Neural crest cell (in vitro differentiated cells): ENCODE results near the gene CYP2C8. TPM values are rescaled to one million over a fixed set of nuclear protein-coding genes. Genes with fewer than 3 reads are reported as not detected.
"Not testable (repeated sequence)": the region's sequence is repeated elsewhere in the genome, so short reads cannot be mapped to it uniquely, and the experiment has no call there.

Experiments used
- DNase-seq: peaks from one replicate; pipeline ENCODE4 v3.0.0; 2021; ENCODE audit warnings: low read depth, mixed read lengths, low spot score
- H3K27ac Mint-ChIP-seq: one replicate; pipeline ENCODE4 v1.8.0; 2021; ENCODE audit warnings: mild to moderate bottlenecking, mixed read lengths; ENCODE audit not compliant: unreplicated experiment
- H3K27me3 Mint-ChIP-seq: 2 replicates; pipeline ENCODE4 v1.8.0; 2021; ENCODE audit warnings: low read depth, mild to moderate bottlenecking, mixed read lengths
- H3K36me3 Mint-ChIP-seq: 2 replicates; pipeline ENCODE4 v1.8.0; 2021; ENCODE audit warnings: low read depth, mild to moderate bottlenecking, mixed read lengths
- H3K4me1 Mint-ChIP-seq: 2 replicates; pipeline ENCODE4 v1.8.0; 2021; ENCODE audit warnings: mixed read lengths
- H3K4me3 Mint-ChIP-seq: one replicate; pipeline ENCODE4 v1.8.0; 2021; ENCODE audit warnings: mild to moderate bottlenecking, mixed read lengths
- H3K9me3 Mint-ChIP-seq: 2 replicates; pipeline ENCODE4 v1.8.0; 2021; ENCODE audit warnings: mixed read lengths
- CTCF ChIP-seq: fragments of 200-600 bp; sonication (generic); conservative IDR thresholded peaks from 2 replicates; pipeline ENCODE4 v1.5.0; 2021; ENCODE audit warnings: antibody characterized with exemption, mild to moderate bottlenecking
- long read RNA-seq: library from polyadenylated mRNA; unstranded; transcript quantifications from one replicate; pipeline ENCODE4 v2.0.0, GENCODE V29; 2020
- total RNA-seq: library from RNA; stranded (reverse); gene quantifications from 2 replicates; pipeline ENCODE4 v1.2.1, GENCODE V29; 2021

Gene CYP2C8
- total RNA-seq: 2.5 and 2.8 TPM in 2 replicates
- long read RNA-seq: 0 reads

DNA sequence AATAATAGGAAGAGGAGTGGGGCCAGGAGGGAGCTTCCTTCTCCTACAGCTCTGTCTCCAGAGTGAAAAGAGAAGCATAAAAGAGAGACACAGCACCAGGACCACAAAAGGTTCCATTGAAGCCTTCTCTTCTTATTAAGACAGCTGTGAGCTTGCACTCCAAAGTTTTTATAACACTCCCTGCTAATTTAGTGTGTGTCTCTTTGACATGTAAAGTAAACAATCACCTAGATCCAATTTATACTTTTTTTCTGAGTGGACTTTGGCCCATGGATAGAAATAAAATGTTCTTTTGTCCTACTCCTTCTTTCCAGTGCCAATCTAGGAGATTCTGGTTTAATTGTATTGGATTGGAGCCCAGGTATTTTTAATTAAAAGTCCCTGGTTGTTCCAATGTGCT lies at the start of gene CYP2C8:
CYP2C8 (minus strand) TSS at position 212 of the 400 bp plus-strand sequence; CDS start at position 117, 95 bp downstream.
- no peaks in the 10 kb centered on the region for H3K27me3 Mint-ChIP-seq
- no peaks in the 10 kb centered on the region for H3K9me3 Mint-ChIP-seq
- no peak for TF ChIP-seq CTCF
- DNase-seq: no peak
- H3K36me3 Mint-ChIP-seq: no peaks in the 10 kb centered on the region
- no peak within 1 kb of the TSS for H3K4me3 Mint-ChIP-seq
- no peaks in the 10 kb centered on the region for H3K4me1 Mint-ChIP-seq
- peak within 1 kb of the TSS; percentile 36 for H3K27ac Mint-ChIP-seq

DNA sequence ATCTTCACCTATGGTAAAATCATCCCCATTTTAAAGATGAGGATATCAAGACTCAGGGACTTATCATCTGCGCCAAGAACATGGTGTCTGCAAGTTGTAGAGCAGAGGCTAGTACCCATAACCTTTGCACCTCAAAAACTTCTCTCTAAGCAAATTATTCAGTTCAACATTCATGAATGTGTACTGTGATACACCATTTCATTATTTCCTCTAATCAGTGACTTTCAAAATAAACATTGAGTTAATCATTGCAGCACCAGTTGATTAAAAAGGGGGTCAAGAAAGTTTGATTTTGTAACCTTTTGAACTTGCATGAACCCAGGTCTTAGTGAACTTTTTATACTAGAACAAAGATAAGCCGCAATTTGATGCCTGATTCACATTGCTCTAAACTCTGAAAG lies 47.6 kb upstream of the CYP2C8 start:
- H3K36me3 Mint-ChIP-seq: peaks cover 26% of the 10 kb centered on the region
- TF ChIP-seq CTCF: no peak
- H3K4me1 Mint-ChIP-seq: no peaks in the 10 kb centered on the region
- H3K27ac Mint-ChIP-seq: no peak overlapping the region
- H3K4me3 Mint-ChIP-seq: no peak overlapping the region
- H3K9me3 Mint-ChIP-seq: peaks cover 28% of the 10 kb centered on the region
- DNase-seq: no peak
- peaks cover 2% of the 10 kb centered on the region for H3K27me3 Mint-ChIP-seq

- H3K27me3 Mint-ChIP-seq, H3K27ac Mint-ChIP-seq, DNase-seq, H3K4me3 Mint-ChIP-seq, H3K4me1 Mint-ChIP-seq: not testable (repeated sequence)
- Mint-ChIP-seq H3K36me3 (peaks cover 18% of the 10 kb centered on the region), H3K9me3 (peaks cover 13% of the 10 kb centered on the region)
Observed at GRCh38 chr10:95110823-95111222, 41.5 kb upstream of the CYP2C8 start.

GRCh38 chr10:95097805-95098204 lies 28.5 kb upstream of the CYP2C8 start:
- DNase-seq: no peak
- Mint-ChIP-seq H3K4me3 (no peak overlapping the region), H3K27me3 (peaks cover 2% of the 10 kb centered on the region), H3K36me3 (no peaks in the 10 kb centered on the region), H3K27ac (no peak overlapping the region), H3K9me3 (no peaks in the 10 kb centered on the region), H3K4me1 (peaks cover 4% of the 10 kb centered on the region)
- TF ChIP-seq CTCF: no peak

DNA sequence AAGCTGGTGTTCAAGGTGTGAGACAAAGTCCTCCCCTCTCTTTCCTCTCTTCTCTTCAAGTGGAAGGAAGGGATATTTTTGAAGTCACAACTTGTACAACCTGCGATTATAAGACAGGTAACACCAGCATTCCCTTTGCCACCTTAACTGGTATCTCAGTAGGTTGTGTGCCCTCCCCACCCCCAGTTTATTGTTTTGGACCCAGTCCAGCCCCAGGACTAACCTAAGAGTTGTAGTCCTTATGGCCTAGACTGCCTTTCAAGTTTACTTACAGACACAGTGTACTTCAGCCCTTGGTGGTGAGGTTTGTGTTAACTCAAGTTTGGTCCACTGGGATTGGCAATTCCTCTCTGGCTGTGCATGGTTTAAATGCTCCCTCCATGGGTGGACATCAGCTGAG lies 26.8 kb upstream of the CYP2C8 start:
- Mint-ChIP-seq H3K27ac (peak overlapping the region; percentile 37), H3K36me3 (no peaks in the 10 kb centered on the region), H3K4me1 (peaks cover 4% of the 10 kb centered on the region), H3K9me3 (peaks cover 2% of the 10 kb centered on the region), H3K27me3 (peaks cover 2% of the 10 kb centered on the region), H3K4me3 (no peak overlapping the region)
- TF ChIP-seq CTCF: no peak
- DNase-seq: no peak

GRCh38 chr10:95079626-95080025 lies 10.3 kb upstream of the CYP2C8 start:
- not testable (repeated sequence) for H3K4me3 Mint-ChIP-seq, H3K27me3 Mint-ChIP-seq, H3K27ac Mint-ChIP-seq, DNase-seq, H3K9me3 Mint-ChIP-seq, H3K36me3 Mint-ChIP-seq, H3K4me1 Mint-ChIP-seq

- Mint-ChIP-seq H3K27me3 (no peaks in the 10 kb centered on the region), H3K9me3 (peaks cover 2% of the 10 kb centered on the region), H3K4me3 (no peak overlapping the region), H3K36me3 (no peaks in the 10 kb centered on the region), H3K4me1 (no peaks in the 10 kb centered on the region), H3K27ac (no peak overlapping the region)
- no peak for DNase-seq
- no peak for TF ChIP-seq CTCF
Observed at GRCh38 chr10:95077556-95077955, 8.3 kb upstream of the CYP2C8 start.
